ENCODE results near the gene CMBL.
A peak's percentile ranks its signal among the peaks of the same experiment; 100 is the strongest.
"Not testable (repeated sequence)": the region's sequence is repeated elsewhere in the genome, so short reads cannot be mapped to it uniquely, and the experiment has no call there.

Gene CMBL

DNA sequence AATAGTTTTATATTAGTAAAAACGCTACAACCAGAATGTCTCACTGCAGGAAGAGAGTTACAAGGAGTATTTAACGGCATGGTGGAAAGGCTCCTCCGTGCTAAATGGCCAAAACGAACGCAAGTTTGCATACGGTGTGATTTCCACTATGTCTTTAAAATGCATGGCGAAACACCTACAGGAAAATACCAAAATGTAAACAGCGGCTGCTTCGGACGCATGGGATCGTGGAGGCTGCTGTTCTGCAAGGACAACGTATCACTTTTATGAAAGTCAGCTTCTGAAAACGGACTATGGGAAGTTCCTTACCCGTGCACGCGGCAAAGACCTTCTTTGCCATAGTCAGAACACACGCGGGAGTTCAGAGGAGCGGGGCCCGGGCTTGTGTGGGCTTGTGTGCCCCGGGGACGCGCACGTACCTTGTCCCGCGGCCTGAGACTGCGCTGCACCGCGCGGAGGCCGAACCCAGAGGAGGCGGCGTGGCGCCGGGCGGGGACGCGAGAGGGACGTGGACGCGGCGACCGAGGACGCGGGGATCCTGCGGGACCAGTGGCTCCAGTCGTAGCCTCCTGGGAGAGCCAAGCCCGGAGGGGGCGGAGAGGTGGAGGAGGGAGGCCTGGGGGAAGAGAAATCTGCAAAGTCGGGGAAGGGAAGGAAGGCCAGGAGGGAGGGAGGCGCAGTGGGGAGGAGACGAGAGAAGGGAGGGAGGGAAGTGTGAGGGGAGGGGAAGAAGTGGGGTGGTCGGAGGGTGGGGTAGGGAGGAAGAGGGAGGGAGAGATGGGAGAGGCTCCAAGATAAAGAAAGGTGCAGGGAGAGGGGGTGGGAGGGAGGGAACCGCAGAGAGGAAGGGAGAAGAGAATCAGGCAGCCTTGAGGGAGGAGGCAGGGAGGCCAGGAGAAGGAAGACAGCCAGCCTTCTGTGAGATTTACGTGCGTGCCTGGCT, at the start of gene CMBL:
TSS of gene CMBL (minus strand) at position 697 of the 943 bp plus-strand sequence. CDS start 17,140 bp downstream, outside the sequence.
- peak; percentile 69 for DNase-seq (ENCODE audit: low read depth)

GRCh38 chr5:10355071-10355889, 47.6 kb upstream of the CMBL start:
- DNase-seq (ENCODE audit: low read depth) = peak; percentile 76

- DNase-seq (ENCODE audit: low read depth) = peak; percentile 71
These were observed 46.6 kb upstream of the CMBL start for GRCh38 chr5:10354048-10354872.

DNA sequence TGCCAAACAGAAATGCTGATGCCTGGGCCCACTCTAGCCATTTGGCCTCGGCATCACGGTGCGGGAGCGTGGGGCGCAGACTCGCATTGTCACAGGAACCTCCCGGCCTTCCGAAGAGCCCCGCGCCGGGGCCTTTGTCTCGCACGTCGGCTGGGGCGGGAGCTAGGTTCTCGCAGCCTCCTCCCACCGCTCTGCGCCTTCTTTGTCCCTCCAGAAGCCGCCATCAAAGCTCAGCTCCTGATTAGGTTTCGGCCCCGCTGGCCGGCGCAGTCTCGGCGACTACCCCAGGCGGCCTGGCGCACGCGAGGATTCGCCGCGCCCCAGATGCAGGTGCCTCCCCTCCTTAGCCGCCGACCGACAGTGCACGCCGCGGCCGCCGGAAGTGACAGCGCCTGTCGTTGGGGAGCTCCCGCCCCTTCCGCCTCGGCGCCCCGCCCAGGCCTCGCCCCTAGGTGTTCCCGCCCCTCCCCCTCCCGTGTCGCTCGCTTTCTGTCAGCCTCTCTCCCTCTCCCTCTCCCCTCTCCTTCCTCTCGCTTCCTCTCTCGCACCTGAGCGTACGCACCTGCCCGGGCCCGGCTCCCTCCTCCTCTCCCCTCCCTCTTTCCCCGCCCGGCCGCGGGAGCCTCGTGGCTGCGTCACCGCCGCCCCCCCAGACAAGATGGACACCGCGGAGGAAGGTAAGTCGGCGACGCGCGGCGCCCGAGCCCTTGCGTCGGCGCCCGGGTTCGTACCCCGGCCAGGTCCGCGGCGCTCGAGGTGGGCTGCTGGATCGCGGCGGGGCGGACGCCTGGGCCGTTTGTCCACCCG, 45.7 kb upstream of the CMBL start, which contains the start of gene MARCHF6:
TSS of gene MARCHF6 (plus strand) at position 455 of the 807 bp plus-strand sequence. CDS start at position 659, 204 bp downstream.
- peak; percentile 94 for DNase-seq (ENCODE audit: low read depth)

- peak; percentile 53 for DNase-seq (ENCODE audit: low read depth)
These were observed 44.9 kb upstream of the CMBL start for GRCh38 chr5:10352430-10353240.

DNA sequence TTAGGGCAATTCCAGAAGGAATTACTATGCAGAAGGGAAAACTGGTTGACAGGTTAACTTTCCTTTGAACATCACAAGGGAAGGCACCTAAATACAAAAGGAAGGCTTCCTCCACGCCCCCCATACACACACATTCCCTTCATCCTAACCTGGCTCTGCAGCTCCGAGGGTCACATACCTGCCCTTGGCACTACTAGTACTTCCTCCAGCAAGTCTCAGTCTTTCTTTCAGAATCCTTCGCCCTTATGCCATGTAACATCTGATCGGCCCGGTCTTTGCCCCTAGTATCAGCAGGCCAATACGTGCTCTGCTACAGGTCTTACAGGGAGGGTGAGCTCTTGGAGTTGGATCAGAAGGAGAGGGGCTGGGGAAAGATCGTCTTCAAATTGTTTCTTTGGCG, 44.2 kb upstream of the CMBL start:
- no peak for DNase-seq (ENCODE audit: low read depth)

DNA sequence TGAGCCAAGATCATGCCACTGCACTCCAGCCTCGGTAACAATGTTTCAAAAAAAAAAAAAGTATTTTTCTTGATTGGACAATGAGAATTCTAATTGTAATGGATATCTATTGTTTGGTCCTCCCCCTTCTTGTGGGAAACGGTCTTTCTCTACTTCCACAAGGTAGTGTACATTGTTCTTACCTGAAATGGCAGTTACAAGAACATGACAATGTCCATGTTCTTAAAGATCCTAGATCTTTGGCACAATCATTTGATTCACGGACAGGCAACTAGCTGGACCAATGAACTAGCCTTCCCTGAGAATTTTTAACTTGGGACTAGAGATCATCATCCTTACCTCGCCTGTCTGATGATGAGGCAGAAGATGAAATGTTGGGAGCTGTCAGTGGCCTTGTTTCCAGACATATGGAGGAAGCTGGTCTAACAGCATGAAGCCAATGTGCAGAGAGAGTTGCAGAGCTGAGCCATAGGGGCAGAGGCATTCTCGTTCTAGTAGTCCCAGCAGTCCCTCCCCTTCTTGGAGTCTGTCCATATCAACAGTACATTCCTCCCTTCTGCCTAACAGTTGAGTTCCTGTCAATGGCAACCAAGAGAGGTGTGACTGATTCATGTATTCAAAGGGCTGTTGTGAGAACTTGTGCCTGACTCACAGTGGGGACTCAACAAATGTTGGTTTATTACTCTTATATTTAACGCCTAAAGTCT, 43.6 kb upstream of the CMBL start:
- DNase-seq (ENCODE audit: low read depth) = peak; percentile 82

GRCh38 chr5:10348258-10348657, 40.6 kb upstream of the CMBL start:
- no peak for DNase-seq (ENCODE audit: low read depth)

GRCh38 chr5:10344461-10345106, 36.9 kb upstream of the CMBL start:
- not testable (repeated sequence) for DNase-seq (ENCODE audit: low read depth)

GRCh38 chr5:10343486-10343885, 35.8 kb upstream of the CMBL start:
- DNase-seq (ENCODE audit: low read depth) = no peak

- no peak for DNase-seq (ENCODE audit: low read depth)
These were observed 32.3 kb upstream of the CMBL start for GRCh38 chr5:10339958-10340357.

DNA sequence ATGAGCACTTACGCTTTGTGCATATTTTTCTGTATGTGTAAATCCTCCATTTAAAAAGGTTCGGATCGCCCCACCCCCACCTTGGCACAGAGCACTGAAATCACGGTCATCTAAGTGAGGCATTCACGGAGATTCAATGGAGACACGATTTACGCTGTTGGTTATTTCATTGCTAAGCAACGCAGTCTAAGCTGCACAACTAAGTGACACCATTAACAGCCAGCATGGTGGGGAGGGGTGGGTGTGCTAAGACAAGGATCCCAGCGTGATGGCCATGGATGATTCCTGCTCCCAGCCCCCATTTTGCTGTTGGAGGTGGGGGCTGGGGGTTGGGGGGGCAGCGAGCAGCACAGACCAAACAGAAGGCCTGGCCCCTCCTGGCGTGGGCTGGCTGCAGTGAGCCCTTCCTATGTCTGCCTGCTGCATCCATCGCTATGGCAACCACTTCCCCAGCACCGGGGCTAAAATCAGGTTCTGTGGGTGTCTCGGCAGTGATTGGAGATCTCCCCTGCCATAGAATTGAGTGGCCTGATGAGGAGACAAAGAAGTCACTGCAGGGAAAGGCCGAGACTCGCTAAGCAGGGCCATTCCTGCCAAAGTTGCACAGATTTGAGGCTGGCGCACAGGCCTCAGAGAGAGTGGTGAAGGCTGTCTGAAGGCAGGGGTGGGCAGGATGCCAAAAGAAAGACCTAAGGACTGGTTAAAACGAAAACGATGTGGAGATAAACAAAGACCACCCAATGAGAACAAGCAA, 31.5 kb upstream of the CMBL start:
- no peak for DNase-seq (ENCODE audit: low read depth)

DNA sequence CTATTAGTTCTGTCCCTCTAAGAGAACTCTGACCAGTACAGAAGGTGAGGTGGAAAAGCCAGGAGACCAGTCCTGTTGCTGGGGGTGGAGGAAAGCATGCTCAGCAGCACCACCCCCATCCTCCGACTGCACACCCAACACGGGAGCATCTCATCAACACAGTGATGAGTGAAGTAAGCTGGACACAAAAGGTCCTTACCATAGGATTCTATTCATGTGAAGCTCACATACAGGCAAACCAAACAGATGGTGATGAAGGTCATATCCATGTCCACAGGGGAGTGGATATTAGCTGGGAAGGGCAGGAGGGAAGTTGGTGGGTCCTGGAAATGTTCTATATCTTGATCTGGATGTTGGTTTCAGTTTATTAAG, 31.0 kb upstream of the CMBL start:
- no peak for DNase-seq (ENCODE audit: low read depth)

- no peak for DNase-seq (ENCODE audit: low read depth)
These were observed 30.3 kb upstream of the CMBL start for GRCh38 chr5:10337986-10338385.

DNA sequence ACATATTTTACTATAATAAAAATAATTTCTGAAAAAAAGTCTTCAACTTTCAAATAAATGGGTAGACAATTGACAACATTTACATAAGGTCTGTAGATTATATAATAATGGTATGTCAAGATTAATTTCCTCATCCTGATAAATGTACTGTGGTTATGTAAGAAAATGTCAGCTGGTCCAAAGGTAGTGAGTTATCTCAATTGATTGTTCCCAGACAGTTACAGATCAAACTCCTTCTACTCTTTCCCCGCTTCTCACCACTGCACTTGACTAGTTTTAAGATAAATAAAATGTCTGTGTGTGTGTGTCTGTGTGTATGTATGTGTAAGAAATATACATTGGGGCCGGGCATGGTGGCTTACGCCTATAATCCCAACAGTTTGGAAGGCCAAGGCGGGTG, 29.4 kb upstream of the CMBL start:
- no peak for DNase-seq (ENCODE audit: low read depth)

DNA sequence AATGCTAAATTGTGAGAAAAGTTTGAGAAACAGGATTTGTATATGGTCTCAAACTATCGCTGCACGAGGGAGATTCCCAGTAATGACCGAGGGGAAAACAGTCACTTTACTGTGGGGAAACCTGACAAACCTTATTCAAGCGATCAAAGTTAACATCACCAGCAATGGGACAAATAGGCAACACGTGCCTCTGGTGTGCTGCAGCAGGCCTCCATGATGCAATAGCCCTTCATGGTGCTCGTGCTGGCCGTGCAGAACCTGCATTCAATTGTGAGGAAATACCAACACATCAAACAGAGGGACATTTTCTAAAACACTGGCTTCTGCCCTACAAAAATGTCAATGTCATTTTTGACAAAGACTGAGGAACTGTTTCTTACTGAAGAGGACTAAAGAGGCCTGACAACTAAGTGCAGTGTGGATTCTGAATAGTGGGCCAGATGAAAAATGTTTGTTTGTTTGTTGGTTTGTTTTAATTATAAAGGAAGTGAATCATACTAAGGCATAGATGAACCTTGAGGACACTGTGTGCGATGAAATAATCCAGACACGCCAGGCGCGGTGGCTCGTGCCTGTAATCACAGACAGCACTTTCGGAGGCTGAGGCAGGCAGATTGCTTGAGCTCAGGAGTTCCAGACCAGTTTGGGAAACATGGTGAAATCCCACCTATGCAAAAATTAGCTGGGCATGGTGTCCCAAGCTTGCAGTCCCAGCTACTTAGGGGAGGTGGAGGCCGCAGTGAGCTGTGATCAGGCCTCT, 28.2 kb upstream of the CMBL start:
- DNase-seq (ENCODE audit: low read depth) = no peak

DNA sequence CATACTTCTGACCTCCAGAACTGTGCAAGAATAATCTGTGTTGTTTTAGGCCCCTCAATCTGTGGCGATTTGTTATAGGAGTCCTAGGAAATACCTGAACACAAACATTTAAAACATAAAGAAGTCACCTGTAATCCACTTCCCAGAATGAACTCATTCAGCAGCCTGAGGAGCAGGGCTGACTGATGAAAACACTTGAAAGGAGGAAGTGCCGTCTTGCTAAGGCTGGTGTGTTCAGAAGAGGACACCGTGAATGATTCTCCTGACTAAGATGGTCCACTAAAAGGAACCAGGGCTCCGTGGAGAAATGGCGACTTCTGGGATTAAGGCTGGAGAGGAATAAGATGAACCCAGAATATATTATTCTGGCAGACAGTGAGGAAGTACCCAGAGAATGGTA, 27.1 kb upstream of the CMBL start:
- no peak for DNase-seq (ENCODE audit: low read depth)
